ENCODE results near the gene P4HA2. TPM values are rescaled to one million over a fixed set of nuclear protein-coding genes. Genes with fewer than 3 reads are reported as not detected.

P4HA2 gene
- total and polyA plus RNA-seq, 4 experiments from 2014 or later, result 0.14 to 0.96 (median 0.28) TPM; not detected in 1

DNA sequence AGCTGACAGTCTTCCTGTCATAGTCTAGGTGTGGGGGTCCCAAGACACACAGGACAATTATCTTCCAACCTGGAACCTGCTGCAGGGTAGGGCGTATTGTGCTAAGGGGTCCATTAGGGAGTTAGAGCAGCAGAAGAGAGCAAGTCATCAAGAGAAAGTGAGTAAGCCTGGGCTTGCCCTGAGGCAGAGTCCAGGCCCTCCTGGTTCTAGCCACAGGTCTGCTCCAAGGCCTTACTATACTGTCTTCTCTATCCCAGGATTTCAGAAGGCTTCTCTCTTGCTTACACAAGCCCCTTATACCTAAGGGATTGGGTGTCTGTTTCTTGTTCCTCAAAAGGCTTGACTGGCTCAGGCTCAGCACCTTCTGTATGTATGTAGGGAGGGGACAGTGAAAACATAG is 7.7 kb downstream of the P4HA2 start:
- H3K4me3 Mint-ChIP-seq, result no peak overlapping the region

DNA sequence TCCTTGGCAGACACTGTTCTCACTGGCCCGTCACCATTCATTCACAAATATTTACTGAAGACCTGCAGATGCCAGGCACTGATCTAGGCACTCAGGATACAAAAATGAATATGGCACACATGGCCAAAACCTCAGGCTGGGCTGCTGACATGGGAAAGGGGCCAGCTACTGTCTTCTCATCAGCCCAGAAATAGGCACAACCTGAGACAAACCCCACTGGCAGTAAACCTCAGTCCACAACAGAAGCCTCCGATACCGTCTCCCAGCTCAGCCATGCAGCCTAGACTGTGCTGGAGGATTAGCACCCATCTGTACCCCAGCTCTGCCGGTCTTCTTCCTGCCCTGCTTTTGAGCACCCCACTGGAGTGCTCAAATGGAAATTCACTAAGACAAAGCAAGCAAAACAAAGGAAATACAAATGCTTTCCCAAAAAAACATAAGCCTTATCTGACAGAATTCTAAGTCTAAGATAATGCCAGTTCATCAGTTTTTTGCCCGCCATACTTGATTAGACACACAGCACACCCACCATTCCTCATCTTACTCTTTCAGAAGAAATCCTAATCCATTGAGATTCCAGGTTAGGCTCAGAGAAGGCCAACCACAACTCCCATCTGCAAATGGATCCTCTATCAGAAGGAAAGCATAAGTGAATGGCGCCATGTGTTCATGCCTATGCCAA is 8.2 kb downstream of the P4HA2 start:
- CTCF ChIA-PET (ENCODE audit: partially characterized antibody), result interaction anchor here (3.1 kb wide), 1 partner anchor 19 kb away, joined by 16 read pairs; no protein-coding TSS in a partner anchor
- DNase-seq, result no peak
- POLR2A ChIA-PET (ENCODE audit: partially characterized antibody), result no interaction called here

More for the DNA sequence above, 7.7 kb downstream of the P4HA2 start:
- no peaks in the 10 kb centered on the region for H3K27me3 Mint-ChIP-seq
- H3K9me3 Mint-ChIP-seq, result no peaks in the 10 kb centered on the region
- POLR2A ChIA-PET (ENCODE audit: partially characterized antibody), result no interaction called here
- intact Hi-C loops (cut with micrococcal nuclease), result no loop called here
- Histone ChIP-seq H3K27me3 (ENCODE audit: insufficient read depth, low read length) (no peaks in the 10 kb centered on the region), H3K9me3 (ENCODE audit: control insufficient read depth in 1 of 2, low read length in 2 of 2) (no peaks in the 10 kb centered on the region), H3K4me1 (ENCODE audit: insufficient read depth, low read length) (no peaks in the 10 kb centered on the region), H3K36me3 (ENCODE audit: insufficient read depth, low read length) (no peaks in the 10 kb centered on the region), H3K27ac (ENCODE audit: low read depth, low read length) (no peak overlapping the region), H3K4me3 (ENCODE audit: low read length in 2 of 2) (no peak overlapping the region)
- no peak overlapping the region for H3K27ac Mint-ChIP-seq
- H3K36me3 Mint-ChIP-seq, result no peaks in the 10 kb centered on the region
- no peak for DNase-seq
- CTCF ChIA-PET (ENCODE audit: partially characterized antibody), result interaction anchor here (3.1 kb wide), 1 partner anchor 18 kb away, joined by 16 read pairs; no protein-coding TSS in a partner anchor
- peaks cover 0 to under 1% (median 0%) of the 10 kb centered on the region in 4 donors for H3K4me1 Mint-ChIP-seq

DNA sequence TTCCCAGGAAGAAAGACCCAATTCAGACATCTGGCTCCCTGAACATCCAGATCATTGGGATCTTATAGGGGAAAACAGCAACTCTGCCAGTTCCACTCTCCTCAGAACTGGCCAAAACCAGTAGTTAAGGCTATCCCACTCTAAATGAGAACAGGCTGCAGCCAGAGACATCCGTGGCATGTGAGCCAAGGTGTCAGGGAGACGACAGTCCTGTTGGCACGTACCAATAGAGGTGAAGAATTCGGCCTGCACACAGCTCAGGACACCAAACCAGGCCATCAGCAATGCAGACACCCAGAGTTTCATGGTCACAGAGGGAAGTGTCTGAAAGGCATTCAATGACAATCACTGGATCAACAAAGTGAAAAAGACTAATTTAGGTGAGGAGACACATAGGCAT is 9.3 kb downstream of the P4HA2 start:
- Histone ChIP-seq H3K36me3 (ENCODE audit: insufficient read depth, low read length) (no peaks in the 10 kb centered on the region), H3K4me1 (ENCODE audit: insufficient read depth, low read length) (no peaks in the 10 kb centered on the region), H3K4me3 (ENCODE audit: low read length in 2 of 2) (no peak overlapping the region), H3K9me3 (ENCODE audit: control insufficient read depth in 1 of 2, low read length in 2 of 2) (no peaks in the 10 kb centered on the region), H3K27ac (ENCODE audit: low read depth, low read length) (no peak overlapping the region), H3K27me3 (ENCODE audit: insufficient read depth, low read length) (no peaks in the 10 kb centered on the region)
- Mint-ChIP-seq H3K36me3 (no peaks in the 10 kb centered on the region), H3K27ac (no peak overlapping the region), H3K9me3 (no peaks in the 10 kb centered on the region), H3K27me3 (no peaks in the 10 kb centered on the region), H3K4me1 (no peaks in the 10 kb centered on the region), H3K4me3 (no peak overlapping the region)
- ChIA-PET CTCF (ENCODE audit: partially characterized antibody) (interaction anchor here (3.1 kb wide), 1 partner anchor 20 kb away, joined by 16 read pairs; no protein-coding TSS in a partner anchor), POLR2A (ENCODE audit: partially characterized antibody) (no interaction called here)
- DNase-seq, result no peak
- intact Hi-C loops (cut with micrococcal nuclease), result no loop called here

More for the DNA sequence above, 8.2 kb downstream of the P4HA2 start:
- no peaks in the 10 kb centered on the region for H3K9me3 ChIP-seq (ENCODE audit: control insufficient read depth in 1 of 2, low read length in 2 of 2)
- Mint-ChIP-seq H3K4me3 (no peak overlapping the region), H3K27ac (no peak overlapping the region), H3K36me3 (no peaks in the 10 kb centered on the region), H3K27me3 (no peaks in the 10 kb centered on the region), H3K4me1 (no peaks in the 10 kb centered on the region), H3K9me3 (no peaks in the 10 kb centered on the region)
- no peak overlapping the region for H3K27ac ChIP-seq (ENCODE audit: low read depth, low read length)
- no peaks in the 10 kb centered on the region for H3K36me3 ChIP-seq (ENCODE audit: insufficient read depth, low read length)
- H3K27me3 ChIP-seq (ENCODE audit: insufficient read depth, low read length), result no peaks in the 10 kb centered on the region
- intact Hi-C loops (cut with micrococcal nuclease), result no loop called here
- H3K4me1 ChIP-seq (ENCODE audit: insufficient read depth, low read length), result no peaks in the 10 kb centered on the region
- no peak overlapping the region for H3K4me3 ChIP-seq (ENCODE audit: low read length in 2 of 2)

DNA sequence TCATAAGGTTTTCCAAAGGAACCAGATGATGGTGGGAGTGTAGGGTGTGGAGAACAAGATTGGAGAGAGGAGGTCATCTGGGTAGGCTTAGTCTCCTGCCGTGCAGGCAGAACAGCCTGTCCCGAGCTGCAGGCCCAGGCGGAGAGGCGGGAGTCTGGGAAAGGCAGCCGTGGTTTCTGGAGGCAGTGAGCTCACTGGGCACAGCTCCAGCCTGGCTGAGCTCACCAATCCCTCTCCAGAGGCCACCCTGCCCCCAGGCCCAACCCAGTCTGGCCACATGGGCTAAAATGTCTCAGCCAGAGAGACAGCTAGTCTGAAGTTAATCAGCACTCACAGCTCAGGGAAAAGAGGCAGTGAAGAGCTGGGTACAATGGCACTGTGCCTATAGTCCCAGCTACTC is 12.3 kb downstream of the P4HA2 start:
- intact Hi-C loops (cut with micrococcal nuclease), result no loop called here
- H3K4me3 ChIP-seq (ENCODE audit: low read length in 2 of 2), result no peak overlapping the region
- no peak overlapping the region for H3K4me3 Mint-ChIP-seq
- no peaks in the 10 kb centered on the region for H3K36me3 Mint-ChIP-seq
- no peaks in the 10 kb centered on the region for H3K4me1 Mint-ChIP-seq
- H3K9me3 ChIP-seq (ENCODE audit: control insufficient read depth in 1 of 2, low read length in 2 of 2), result no peaks in the 10 kb centered on the region
- H3K27ac Mint-ChIP-seq, result no peak overlapping the region
- H3K27me3 ChIP-seq (ENCODE audit: insufficient read depth, low read length), result no peaks in the 10 kb centered on the region
- no peaks in the 10 kb centered on the region for H3K27me3 Mint-ChIP-seq
- no peak for DNase-seq
- ChIA-PET POLR2A (ENCODE audit: partially characterized antibody) (no interaction called here), CTCF (ENCODE audit: partially characterized antibody) (interaction anchor here (1.3 to 1.7 kb wide), 3 partner anchors 23 to 152 kb away, joined by 3 to 6 read pairs (median 5); no protein-coding TSS in a partner anchor)
- H3K4me1 ChIP-seq (ENCODE audit: insufficient read depth, low read length), result no peaks in the 10 kb centered on the region
- H3K9me3 Mint-ChIP-seq, result no peaks in the 10 kb centered on the region
- no peak overlapping the region for H3K27ac ChIP-seq (ENCODE audit: low read depth, low read length)
- no peaks in the 10 kb centered on the region for H3K36me3 ChIP-seq (ENCODE audit: insufficient read depth, low read length)

DNA sequence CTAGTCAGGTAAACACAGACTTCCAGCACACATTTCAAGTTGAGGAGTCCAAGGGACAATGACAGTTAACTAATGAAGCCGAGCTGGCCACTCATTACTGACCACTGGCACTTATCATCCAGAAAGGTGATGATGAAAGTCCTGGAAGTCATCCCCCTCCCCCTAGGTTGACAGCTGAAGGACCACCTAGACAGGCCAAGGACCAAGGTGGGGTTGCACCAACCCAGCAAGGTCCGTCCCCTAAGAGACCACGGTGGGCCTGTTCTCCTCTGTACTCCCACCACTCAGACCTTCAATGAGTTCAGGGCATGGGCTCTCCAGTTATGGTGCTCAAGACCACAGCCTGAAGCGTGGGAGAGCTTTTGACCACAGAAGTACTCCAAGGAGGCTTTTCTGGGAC is 13.2 kb downstream of the P4HA2 start:
- no peaks in the 10 kb centered on the region for H3K9me3 ChIP-seq (ENCODE audit: control insufficient read depth in 1 of 2, low read length in 2 of 2)
- no peaks in the 10 kb centered on the region for H3K4me1 ChIP-seq (ENCODE audit: insufficient read depth, low read length)
- Mint-ChIP-seq H3K4me1 (no peaks in the 10 kb centered on the region), H3K27ac (no peak overlapping the region), H3K27me3 (no peaks in the 10 kb centered on the region), H3K4me3 (no peak overlapping the region), H3K9me3 (no peaks in the 10 kb centered on the region), H3K36me3 (no peaks in the 10 kb centered on the region)
- ChIA-PET CTCF (ENCODE audit: partially characterized antibody) (interaction anchor here (0.6 to 1.7 kb wide), 2 partner anchors 23 to 105 kb away, joined by 3 to 5 read pairs; no protein-coding TSS in a partner anchor), POLR2A (ENCODE audit: partially characterized antibody) (no interaction called here)
- H3K27ac ChIP-seq (ENCODE audit: low read depth, low read length), result no peak overlapping the region
- H3K4me3 ChIP-seq (ENCODE audit: low read length in 2 of 2), result no peak overlapping the region
- intact Hi-C loops (cut with micrococcal nuclease), result no loop called here
- DNase-seq, result no peak
- H3K27me3 ChIP-seq (ENCODE audit: insufficient read depth, low read length), result no peaks in the 10 kb centered on the region
- no peaks in the 10 kb centered on the region for H3K36me3 ChIP-seq (ENCODE audit: insufficient read depth, low read length)

DNA sequence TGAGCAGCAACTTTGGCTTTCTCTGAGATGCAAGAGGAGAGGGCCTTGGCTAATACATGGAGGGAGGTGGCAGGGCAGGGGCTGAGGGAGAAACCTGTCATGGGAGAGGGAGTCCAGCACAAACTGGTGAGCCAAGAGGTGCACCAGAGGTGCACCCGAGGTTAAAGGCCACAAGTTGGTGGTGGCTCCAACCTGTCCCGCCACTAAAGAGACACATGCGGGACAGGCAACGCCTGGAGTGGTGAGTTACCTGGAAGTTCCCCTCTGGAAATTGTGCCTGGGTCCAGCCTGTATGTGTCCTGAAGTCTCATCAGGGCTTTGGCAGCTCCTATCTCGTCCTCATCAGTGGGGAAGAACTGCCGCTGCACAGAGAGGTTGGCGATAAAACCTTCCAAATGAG is 14.0 kb downstream of the P4HA2 start:
- H3K4me3 ChIP-seq (ENCODE audit: low read length in 2 of 2), result no peak overlapping the region
- no peaks in the 10 kb centered on the region for H3K9me3 Mint-ChIP-seq
- no peak overlapping the region for H3K27ac Mint-ChIP-seq
- H3K27ac ChIP-seq (ENCODE audit: low read depth, low read length), result no peak overlapping the region
- H3K36me3 Mint-ChIP-seq, result no peaks in the 10 kb centered on the region
- CTCF ChIA-PET (ENCODE audit: partially characterized antibody), result no interaction called here
- H3K27me3 Mint-ChIP-seq, result no peaks in the 10 kb centered on the region
- no peaks in the 10 kb centered on the region for H3K4me1 Mint-ChIP-seq
- POLR2A ChIA-PET (ENCODE audit: partially characterized antibody), result no interaction called here
- H3K36me3 ChIP-seq (ENCODE audit: insufficient read depth, low read length), result no peaks in the 10 kb centered on the region
- no peaks in the 10 kb centered on the region for H3K9me3 ChIP-seq (ENCODE audit: control insufficient read depth in 1 of 2, low read length in 2 of 2)
- DNase-seq, result no peak
- H3K4me1 ChIP-seq (ENCODE audit: insufficient read depth, low read length), result no peaks in the 10 kb centered on the region
- no peak overlapping the region for H3K4me3 Mint-ChIP-seq
- intact Hi-C loops (cut with micrococcal nuclease), result no loop called here
- H3K27me3 ChIP-seq (ENCODE audit: insufficient read depth, low read length), result no peaks in the 10 kb centered on the region

DNA sequence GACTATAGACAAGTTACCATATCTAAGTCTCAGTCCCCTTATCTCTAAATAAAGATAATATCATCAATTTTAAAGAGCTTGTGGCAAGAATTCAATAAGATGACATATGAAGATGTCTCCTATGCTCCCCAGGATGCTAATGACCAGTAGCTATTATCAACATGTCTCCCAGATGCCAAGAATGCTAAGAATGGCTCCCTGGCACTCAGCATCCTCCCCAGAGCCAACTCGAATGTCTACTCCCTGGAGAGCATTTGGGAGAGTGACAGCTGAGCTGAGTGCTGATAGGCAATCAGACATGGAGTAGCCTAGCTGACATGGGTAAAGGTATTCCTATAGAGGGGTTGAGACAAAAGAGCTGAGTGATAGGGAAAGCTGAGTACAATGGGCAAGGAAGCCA is 15.9 kb downstream of the P4HA2 start:
- Histone ChIP-seq H3K4me3 (ENCODE audit: low read length in 2 of 2) (no peak overlapping the region), H3K36me3 (ENCODE audit: insufficient read depth, low read length) (no peaks in the 10 kb centered on the region), H3K27ac (ENCODE audit: low read depth, low read length) (no peak overlapping the region), H3K4me1 (ENCODE audit: insufficient read depth, low read length) (no peaks in the 10 kb centered on the region), H3K27me3 (ENCODE audit: insufficient read depth, low read length) (no peaks in the 10 kb centered on the region), H3K9me3 (ENCODE audit: control insufficient read depth in 1 of 2, low read length in 2 of 2) (no peaks in the 10 kb centered on the region)
- no peaks in the 10 kb centered on the region for H3K27me3 Mint-ChIP-seq
- no peaks in the 10 kb centered on the region for H3K9me3 Mint-ChIP-seq
- DNase-seq, result no peak
- POLR2A ChIA-PET (ENCODE audit: partially characterized antibody), result no interaction called here
- H3K4me1 Mint-ChIP-seq, result no peaks in the 10 kb centered on the region
- CTCF ChIA-PET (ENCODE audit: partially characterized antibody), result interaction anchor here (0.9 to 4.2 kb wide), 3 partner anchors 12 to 150 kb away, joined by 3 to 18 read pairs (median 3); no protein-coding TSS in a partner anchor
- no peak overlapping the region for H3K27ac Mint-ChIP-seq
- H3K36me3 Mint-ChIP-seq, result no peaks in the 10 kb centered on the region
- intact Hi-C loops (cut with micrococcal nuclease), result no loop called here
- no peak overlapping the region for H3K4me3 Mint-ChIP-seq

All from CD4-positive, alpha-beta memory T cell (primary cell).